Body of pancreas (tissue), 4 donors: ENCODE measurements around the gene CLIP1.

Experiments
- POLR2A ChIP-seq, 3 donors: fragments of 450-650 bp; IDR thresholded peaks; one replicate each; pipeline ENCODE4 v1.6.1; 2016; ENCODE audit warnings: antibody characterized with exemption in 3 of 3, mild to moderate bottlenecking in 2 of 3
- TF ChIP-seq, protein P1 (sequence below), 7 experiments: fragments of 450-650 bp in 4 of 7; fragments of 200-600 bp in 3 of 7; sonication (generic) in 3 of 7; IDR thresholded peaks; one replicate each; pipeline ENCODE4 v1.5.1; 2016 to 2019; ENCODE audit warnings: antibody characterized with exemption in 7 of 7

DNA sequence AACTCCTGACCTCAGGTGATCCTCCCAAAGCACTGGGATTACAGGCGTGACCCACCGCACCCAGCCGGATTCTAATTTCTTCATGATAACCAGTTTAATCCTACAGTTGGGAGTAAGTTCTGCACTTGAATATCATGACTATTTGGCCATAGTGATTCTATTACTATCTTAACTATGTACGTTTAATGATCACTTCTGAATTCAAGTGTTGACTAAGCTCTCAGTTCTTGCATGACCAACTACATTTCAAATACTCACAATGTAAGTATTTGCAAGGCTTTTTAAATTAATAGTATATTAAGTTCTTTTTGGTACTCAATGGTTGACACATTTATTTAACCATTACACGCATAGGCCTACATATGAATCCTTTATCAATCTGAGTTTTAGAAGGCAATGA is 138.8 kb downstream of the CLIP1 start:
- TF ChIP-seq, protein P1, sequence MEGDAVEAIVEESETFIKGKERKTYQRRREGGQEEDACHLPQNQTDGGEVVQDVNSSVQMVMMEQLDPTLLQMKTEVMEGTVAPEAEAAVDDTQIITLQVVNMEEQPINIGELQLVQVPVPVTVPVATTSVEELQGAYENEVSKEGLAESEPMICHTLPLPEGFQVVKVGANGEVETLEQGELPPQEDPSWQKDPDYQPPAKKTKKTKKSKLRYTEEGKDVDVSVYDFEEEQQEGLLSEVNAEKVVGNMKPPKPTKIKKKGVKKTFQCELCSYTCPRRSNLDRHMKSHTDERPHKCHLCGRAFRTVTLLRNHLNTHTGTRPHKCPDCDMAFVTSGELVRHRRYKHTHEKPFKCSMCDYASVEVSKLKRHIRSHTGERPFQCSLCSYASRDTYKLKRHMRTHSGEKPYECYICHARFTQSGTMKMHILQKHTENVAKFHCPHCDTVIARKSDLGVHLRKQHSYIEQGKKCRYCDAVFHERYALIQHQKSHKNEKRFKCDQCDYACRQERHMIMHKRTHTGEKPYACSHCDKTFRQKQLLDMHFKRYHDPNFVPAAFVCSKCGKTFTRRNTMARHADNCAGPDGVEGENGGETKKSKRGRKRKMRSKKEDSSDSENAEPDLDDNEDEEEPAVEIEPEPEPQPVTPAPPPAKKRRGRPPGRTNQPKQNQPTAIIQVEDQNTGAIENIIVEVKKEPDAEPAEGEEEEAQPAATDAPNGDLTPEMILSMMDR (IDR thresholded peaks at IDR 0.05) = no peak
- no peak for TF ChIP-seq POLR2A (IDR thresholded peaks at IDR 0.05)
